ENCODE results near the gene GARRE1. TPM values are rescaled to one million over a fixed set of nuclear protein-coding genes. Genes with fewer than 3 reads are reported as not detected.

Gene GARRE1
- total and polyA plus RNA-seq, 2 of the 4 experiments (the other 2 are of a cell fraction): 13.8 to 16.9 TPM

DNA sequence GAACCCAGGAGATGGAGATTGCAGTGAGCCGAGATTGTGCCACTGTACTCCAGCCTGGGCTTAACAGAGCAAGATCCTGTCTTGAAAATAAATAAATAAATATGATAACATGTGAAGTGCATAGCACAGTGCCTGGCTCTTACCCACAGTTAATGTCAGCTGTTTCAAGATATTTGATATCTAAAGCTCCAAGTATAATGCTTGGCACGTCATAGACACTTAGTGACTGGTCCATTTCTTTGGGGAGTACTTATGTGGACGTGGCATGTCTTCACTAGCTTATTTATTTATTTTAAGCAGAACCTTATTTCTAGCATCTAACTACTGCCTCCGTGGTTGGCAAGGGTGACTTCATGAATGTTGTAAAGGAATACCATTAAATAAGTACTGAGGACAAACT lies 18.8 kb downstream of the GARRE1 start:
- Histone ChIP-seq H2BK120ac (ENCODE audit: low read depth, low read length) (peak overlapping the region; percentile 95), H2AFZ (replicated peaks; ENCODE audit: low read length, poor library complexity) (no peak overlapping the region), H3K14ac (replicated peaks; ENCODE audit: low read depth, low read length) (peak overlapping the region; percentile 86), H2BK5ac (ENCODE audit: low read depth, low read length, poor library complexity, severe bottlenecking) (peak overlapping the region; percentile 98), H3K9me1 (ENCODE audit: insufficient read depth, low read length) (peaks cover 36% of the 10 kb centered on the region), H4K5ac (ENCODE audit: low read depth, low read length) (peak overlapping the region; percentile 96; the same call in 1 of the 2 replicates), H2AK9ac (replicated peaks; ENCODE audit: low read depth, low read length, poor library complexity) (no peak overlapping the region), H3K4me1 (ENCODE audit: control insufficient read depth, insufficient read depth, low read length) (peaks cover 38% of the 10 kb centered on the region), H2AK5ac (ENCODE audit: low read depth, low read length) (peak overlapping the region; percentile 98; the same call in 1 of the 2 replicates), H3K9ac (ENCODE audit: low read depth, low read length) (no peak overlapping the region; the same call in 1 of the 2 replicates), H2BK20ac (ENCODE audit: low read depth, low read length) (peak overlapping the region; percentile 94), H3K27ac (ENCODE audit: insufficient read depth, low read length) (peak overlapping the region; percentile 94), H4K91ac (ENCODE audit: insufficient read depth, low read depth, low read length) (peak overlapping the region; percentile 99), H3K27me3 (ENCODE audit: control insufficient read depth, insufficient read depth, low read length) (no peaks in the 10 kb centered on the region), H3K36me3 (ENCODE audit: control insufficient read depth, insufficient read depth, low read length) (0 out of 2 replicates have a peak, but pooled peaks cover 2% of the 10 kb centered on the region), H2BK15ac (ENCODE audit: low read depth, low read length) (peak overlapping the region; percentile 75; the same call in 2 of the 3 replicates), H4K8ac (ENCODE audit: low read depth in 2 of 2, low read length in 2 of 2) (peak overlapping the region; percentile 85 to 95; a peak in 3 of 4 replicates), H3K4me2 (ENCODE audit: low read depth, low read length) (no peak overlapping the region), H3K56ac (ENCODE audit: extremely low read depth, insufficient read depth, low read length) (peak overlapping the region; percentile 20; the same call in 1 of the 2 replicates), H3K9me3 (ENCODE audit: control insufficient read depth, insufficient read depth, low read length) (no peaks in the 10 kb centered on the region), H3K4me3 (ENCODE audit: insufficient read depth, low read depth, low read length) (no peak overlapping the region), H3K79me1 (ENCODE audit: low read depth in 1 of 2, low read length in 2 of 2) (peaks cover 49 to 71% of the 10 kb centered on the region in 2 experiments), H3K23ac (ENCODE audit: low read depth, low read length) (peak overlapping the region; percentile 61; the same call in 1 of the 2 replicates), H4K20me1 (ENCODE audit: insufficient read depth, low read length) (peaks cover 5% of the 10 kb centered on the region; the same call in 1 of the 2 replicates), H3K4ac (ENCODE audit: low read depth, low read length) (peak overlapping the region; percentile 89), H3K18ac (ENCODE audit: low read depth, low read length) (peak overlapping the region; percentile 94)
- POLR2A ChIA-PET (ENCODE audit: unreplicated experiment): no interaction called here
- dilution Hi-C loops (cut with HindIII; ENCODE audit: low sequenced_read_pairs, unreplicated experiment): no loop called here
- in situ Hi-C loops (cut with MboI; ENCODE audit: low sequenced_read_pairs): no loop called here
- no peak for TF ChIP-seq MXI1 (IDR thresholded peaks at IDR 0.05; ENCODE audit: borderline replicate concordance, low read depth, low read length)
- no peak for TF ChIP-seq CEBPB (IDR thresholded peaks at IDR 0.05; ENCODE audit: low read depth, low read length)
- no peak for TF ChIP-seq RCOR1 (IDR thresholded peaks at IDR 0.05; ENCODE audit: insufficient replicate concordance, low read length)
- TF ChIP-seq SMC3 (IDR thresholded peaks at IDR 0.05; ENCODE audit: low read depth, low read length): no peak
- CTCF ChIA-PET: interaction anchor here (1.2 kb wide), 1 partner anchor 12 kb away, joined by 4 read pairs; no protein-coding TSS in a partner anchor
- BruUV-seq (replicated peaks): no TSS peak
- ATAC-seq (ENCODE audit: low read depth): no peak
- DNase-seq: no peak
- intact Hi-C loops (cut with micrococcal nuclease): no loop called here
- no CpG with 5 or more reads among the region's 4 CpGs for WGBS, 2 experiments (ENCODE audit: extremely low coverage in 2 of 2, insufficient read length in 1 of 2)

All from IMR-90 (cell line).